IMR-90 (cell line): ENCODE measurements around the gene SLC4A11. TPM values are rescaled to one million over a fixed set of nuclear protein-coding genes. Genes with fewer than 3 reads are reported as not detected.
"Not testable (repeated sequence)": the region's sequence is repeated elsewhere in the genome, so short reads cannot be mapped to it uniquely, and the experiment has no call there.

Source experiments
- ATAC-seq: fragments of 200-7000 bp; cut with Tn5 transposase; 2 replicates; pipeline ENCODE4 v1.9.1; 2020; ENCODE audit warnings: low read depth, mild to moderate bottlenecking, moderate library complexity
- BruUV-seq: library from RNA; stranded (reverse); fragments of 400-500 nt; replicated peaks from 2 replicates; lab custom pipeline; 2021; lab: Mats Ljungman, UMichigan
- CTCF ChIA-PET: fragments of 300-600 bp; formaldehyde crosslinking; extraction: SDS; loops from one replicate; lab custom pipeline; 2021; ENCODE audit warnings: antibody characterized with exemption; lab: Yijun Ruan, JAX
- POLR2A ChIA-PET: fragments of 300-600 bp; sonication (Branson Sonifier 250); formaldehyde crosslinking; loops from one replicate; lab custom pipeline; 2022; ENCODE audit warnings: antibody characterized with exemption; ENCODE audit not compliant: unreplicated experiment; lab: Charles Lee
- DNase-seq: peaks from one replicate; pipeline ENCODE4 v3.0.0; 2013
- H2AFZ ChIP-seq: replicated peaks from 2 replicates; pipeline ENCODE3; 2013; ENCODE audit warnings: low read length, mild to moderate bottlenecking; ENCODE audit not compliant: poor library complexity
- H2AK5ac ChIP-seq: 2 replicates; pipeline ENCODE4 v1.6.1; 2013; ENCODE audit warnings: low read depth, low read length, inconsistent platforms
- H2AK9ac ChIP-seq: replicated peaks from 2 replicates; pipeline ENCODE3; 2013; ENCODE audit warnings: mild to moderate bottlenecking, low read depth, low read length, moderate library complexity; ENCODE audit not compliant: poor library complexity
- H2BK120ac ChIP-seq: 2 replicates; pipeline ENCODE4 v1.6.1; 2013; ENCODE audit warnings: low read depth, low read length, inconsistent platforms
- H2BK15ac ChIP-seq: 3 replicates; pipeline ENCODE4 v1.6.1; 2013; ENCODE audit warnings: low read depth, low read length, inconsistent platforms
- H2BK20ac ChIP-seq: 2 replicates; pipeline ENCODE4 v1.6.1; 2013; ENCODE audit warnings: low read depth, mild to moderate bottlenecking, inconsistent platforms, low read length, moderate library complexity
- H2BK5ac ChIP-seq: 2 replicates; pipeline ENCODE4 v1.6.1; 2013; ENCODE audit warnings: mild to moderate bottlenecking, low read depth, low read length, inconsistent platforms; ENCODE audit not compliant: poor library complexity, severe bottlenecking
- H3K14ac ChIP-seq: replicated peaks from 2 replicates; pipeline ENCODE4 v1.6.1; 2013; ENCODE audit warnings: low read depth, low read length, inconsistent platforms
- H3K18ac ChIP-seq: 2 replicates; pipeline ENCODE4 v1.6.1; 2013; ENCODE audit warnings: low read depth, low read length, control low read depth
- H3K23ac ChIP-seq: 2 replicates; pipeline ENCODE4 v1.6.1; 2013; ENCODE audit warnings: low read depth, low read length, inconsistent platforms
- H3K27ac ChIP-seq: 2 replicates; pipeline ENCODE4 v1.5.1; 2013; ENCODE audit warnings: mild to moderate bottlenecking, control low read depth, low read length; ENCODE audit not compliant: insufficient read depth
- H3K27me3 ChIP-seq: 2 replicates; pipeline ENCODE4 v1.6.1; 2013; ENCODE audit warnings: low read length; ENCODE audit not compliant: control insufficient read depth, insufficient read depth
- H3K36me3 ChIP-seq: 2 replicates; pipeline ENCODE4 v1.6.1; 2013; ENCODE audit warnings: low read length, mixed read lengths; ENCODE audit not compliant: control insufficient read depth, insufficient read depth
- H3K4ac ChIP-seq: 2 replicates; pipeline ENCODE4 v1.6.1; 2013; ENCODE audit warnings: low read depth, low read length, inconsistent platforms
- H3K4me1 ChIP-seq: 2 replicates; pipeline ENCODE4 v1.6.1; 2013; ENCODE audit warnings: low read length, mixed read lengths; ENCODE audit not compliant: control insufficient read depth, insufficient read depth
- H3K4me2 ChIP-seq: 2 replicates; pipeline ENCODE4 v1.6.1; 2013; ENCODE audit warnings: low read depth, mild to moderate bottlenecking, control low read depth, low read length, moderate library complexity
- H3K4me3 ChIP-seq: 2 replicates; pipeline ENCODE4 v1.5.1; 2013; ENCODE audit warnings: low read depth, mild to moderate bottlenecking, control low read depth, low read length, moderate library complexity; ENCODE audit not compliant: insufficient read depth
- H3K56ac ChIP-seq: 2 replicates; pipeline ENCODE4 v1.6.1; 2013; ENCODE audit warnings: low read length, inconsistent platforms; ENCODE audit not compliant: insufficient read depth; ENCODE audit errors: extremely low read depth
- H3K79me1 ChIP-seq, 2 experiments: 2 replicates each; pipeline ENCODE4 v1.6.1; 2013; ENCODE audit warnings: low read length in 2 of 2, inconsistent platforms in 1 of 2, low read depth in 1 of 2
- H3K9ac ChIP-seq: 2 replicates; pipeline ENCODE4 v1.6.1; 2013; ENCODE audit warnings: low read depth, low read length, control low read depth
- H3K9me1 ChIP-seq: 2 replicates; pipeline ENCODE4 v1.6.1; 2013; ENCODE audit warnings: low read length, inconsistent platforms; ENCODE audit not compliant: insufficient read depth
- H3K9me3 ChIP-seq: 2 replicates; pipeline ENCODE4 v1.6.1; 2013; ENCODE audit warnings: low read length; ENCODE audit not compliant: control insufficient read depth, insufficient read depth
- H4K20me1 ChIP-seq: 2 replicates; pipeline ENCODE4 v1.6.1; 2013; ENCODE audit warnings: low read length, inconsistent platforms; ENCODE audit not compliant: insufficient read depth
- H4K5ac ChIP-seq: 2 replicates; pipeline ENCODE4 v1.6.1; 2013; ENCODE audit warnings: mild to moderate bottlenecking, low read depth, low read length, control low read depth
- H4K8ac ChIP-seq, 2 experiments: 2 replicates each; pipeline ENCODE4 v1.6.1; 2013; ENCODE audit warnings: low read depth in 2 of 2, low read length in 2 of 2, control low read depth in 1 of 2, inconsistent platforms in 1 of 2
- H4K91ac ChIP-seq: 2 replicates; pipeline ENCODE4 v1.6.1; 2013; ENCODE audit warnings: low read depth, low read length, inconsistent platforms; ENCODE audit not compliant: insufficient read depth
- CHD1 ChIP-seq: IDR thresholded peaks from 2 replicates; pipeline ENCODE4 v1.6.1; 2012; ENCODE audit warnings: low read depth, low read length, improper control_type of control experiment
- WGBS, 2 experiments: methylation state at CpG; one replicate each; pipeline versions ENCODE4 v1.1.5 to v1.1.7; 2013; ENCODE audit warnings: missing lambda C conversion rate in 2 of 2; ENCODE audit not compliant: insufficient read length in 1 of 2; ENCODE audit errors: extremely low coverage in 2 of 2; 5-methylcytosine and 5-hydroxymethylcytosine counted together
- dilution Hi-C: fragments of 300-500 bp; cut with HindIII; formaldehyde crosslinking; loops from one replicate; pipeline ENCODE4 v1.14.3; 2018; ENCODE audit warnings: low sequenced_read_pairs; ENCODE audit not compliant: unreplicated experiment
- in situ Hi-C: fragments of 300-500 bp; cut with MboI; formaldehyde crosslinking; loops from 3 replicates; pipeline ENCODE4 v1.14.3; 2019; ENCODE audit warnings: low sequenced_read_pairs, inconsistent platforms, mixed read lengths
- intact Hi-C: fragments of 100-400 bp; cut with micrococcal nuclease; formaldehyde crosslinking; loops from 2 replicates; pipeline ENCODE4 v1.10.0; 2022
- polyA plus RNA-seq, 3 experiments: library from polyadenylated mRNA; depleted of rRNA; stranded (reverse); fragments of >200 nt; gene quantifications; 2 replicates each; pipeline ENCODE4 v1.2.3, GENCODE V29; 2012; ENCODE audit warnings: low replicate concordance in 1 of 3
- total RNA-seq: library from RNA; depleted of rRNA; stranded (reverse); fragments of >200 nt; gene quantifications from 2 replicates; pipeline ENCODE4 v1.2.3, GENCODE V29; 2012

Gene SLC4A11
- total and polyA plus RNA-seq, 2 of the 4 experiments (the other 2 are of a cell fraction), result 0.36 to 0.79 TPM

- TF ChIP-seq CHD1, result no peak
Measured at GRCh38 chr20:3218307-3218988, 20.5 kb downstream of the SLC4A11 start (continued).

GRCh38 chr20:3215359-3215917 is 23.6 kb downstream of the SLC4A11 start:
- in situ Hi-C loops, ATAC-seq, CTCF ChIA-PET, H3K27ac ChIP-seq, H3K27me3 ChIP-seq, H3K4me3 ChIP-seq, H3K4ac ChIP-seq, H2BK20ac ChIP-seq, H3K14ac ChIP-seq, H3K9me1 ChIP-seq, H4K5ac ChIP-seq, H2AK5ac ChIP-seq, H2BK120ac ChIP-seq, H4K20me1 ChIP-seq, H4K8ac ChIP-seq, DNase-seq, BruUV-seq, POLR2A ChIA-PET, H4K91ac ChIP-seq, H3K56ac ChIP-seq, H3K9me3 ChIP-seq, H3K4me2 ChIP-seq, dilution Hi-C loops, H3K23ac ChIP-seq, H3K18ac ChIP-seq, H2BK5ac ChIP-seq, H2AK9ac ChIP-seq, H2BK15ac ChIP-seq, H3K4me1 ChIP-seq, H3K9ac ChIP-seq: not testable (repeated sequence)
- Histone ChIP-seq H2AFZ (peak overlapping the region; percentile 21), H3K79me1 (peaks cover 8 to 43% of the 10 kb centered on the region in 2 experiments; a peak in 3 of 4 replicates), H3K36me3 (peaks cover 22% of the 10 kb centered on the region)
- WGBS, 2 experiments, result no CpG with 5 or more reads among the region's 7 CpGs
- intact Hi-C loops, result loop anchor here (10.0 kb wide), 1 partner anchor 259 kb away; the partner anchor contains the start of gene ATRN
